ENCODE data around the gene GALNT11. TPM values are rescaled to one million over a fixed set of nuclear protein-coding genes. Genes with fewer than 3 reads are reported as not detected.

The GALNT11 gene
- total RNA-seq, 1 experiment from 2014 or later, result 24.1 TPM

- Histone ChIP-seq H3K79me2 (ENCODE audit: insufficient read depth, low read length) (no peaks in the 10 kb centered on the region), H3K18ac (ENCODE audit: insufficient read length, low read depth, low read length) (peak overlapping the region; percentile 67), H2BK20ac (ENCODE audit: low read depth, low read length, poor library complexity, severe bottlenecking) (no peak overlapping the region), H3K14ac (ENCODE audit: insufficient read depth, low read length) (no peak overlapping the region; the same call in 1 of the 2 replicates), H3K23me2 (ENCODE audit: insufficient read length, low read depth, low read length, poor library complexity, severe bottlenecking) (no peaks in the 10 kb centered on the region), H3K79me1 (ENCODE audit: insufficient read depth, low read depth, low read length, poor library complexity, severe bottlenecking) (no peaks in the 10 kb centered on the region), H2AK5ac (ENCODE audit: insufficient read length, low read length) (no peak overlapping the region), H3K4me1 (ENCODE audit: insufficient read depth, low read length) (no peaks in the 10 kb centered on the region; the same call in 1 of the 2 replicates), H4K5ac (ENCODE audit: insufficient read length, low read depth, low read length) (no peak overlapping the region), H3K27me3 (ENCODE audit: insufficient read depth, low read length) (no peaks in the 10 kb centered on the region), H3K27ac (ENCODE audit: insufficient read length, low read depth, low read length) (no peak overlapping the region), H3K56ac (ENCODE audit: insufficient read length, low read depth, low read length) (no peak overlapping the region), H2BK5ac (ENCODE audit: insufficient read length, low read length) (peak overlapping the region; percentile 55), H3K9ac (ENCODE audit: extremely low read depth, insufficient read length, low read length) (no peak overlapping the region), H2BK12ac (ENCODE audit: insufficient read length, low read depth, low read length) (no peak overlapping the region), H4K91ac (ENCODE audit: insufficient read length, low read depth, low read length) (no peak overlapping the region), H3K4me2 (ENCODE audit: insufficient read depth, insufficient read length, low read length) (no peak overlapping the region), H3K9me3 (ENCODE audit: control insufficient read depth, low read depth, low read length) (no peaks in the 10 kb centered on the region), H3K23ac (ENCODE audit: insufficient read length, low read depth, low read length) (no peak overlapping the region), H4K8ac (replicated peaks; ENCODE audit: insufficient read length, low read depth, low read length) (no peak overlapping the region), H4K20me1 (ENCODE audit: control insufficient read depth, insufficient read depth, insufficient read length) (no peaks in the 10 kb centered on the region), H3T11ph (ENCODE audit: low read length) (no peak overlapping the region), H2BK15ac (ENCODE audit: low read depth, low read length) (no peak overlapping the region), H3K4ac (ENCODE audit: low read depth, low read length) (no peak overlapping the region), H2AFZ (ENCODE audit: low read length) (no peak overlapping the region), H2BK120ac (ENCODE audit: low read depth, low read length, poor library complexity, severe bottlenecking) (no peak overlapping the region)
- Mint-ChIP-seq H3K27ac (peak overlapping the region; percentile 29 to 57 (median 48); a peak in 6 of 7 replicates), H3K27me3 (ENCODE audit: low read depth) (no peaks in the 10 kb centered on the region), H3K36me3 (ENCODE audit: insufficient read depth in 1 of 3, low read depth in 3 of 3) (no peaks in the 10 kb centered on the region), H3K4me3 (no peak overlapping the region; a peak in 2 of 5 replicates), H3K9me3 (no peaks in the 10 kb centered on the region; a peak in 1 of 5 replicates), H3K4me1 (peaks cover 67 to 69% of the 10 kb centered on the region in 2 experiments)
- peak; percentile 76 for TF ChIP-seq CTCF (conservative IDR thresholded peaks at IDR 0.05)
- no CpG with 5 or more reads among the region's 8 CpGs for WGBS (ENCODE audit: extremely low coverage, insufficient read length, low lambda C conversion rate)
- peak; percentile 67 for DNase-seq
Observed at GRCh38 chr7:152076324-152076821, 50.9 kb downstream of the GALNT11 start.
